Calu3 (cell line): ENCODE measurements around the gene SMURF2. TPM values are rescaled to one million over a fixed set of nuclear protein-coding genes. Genes with fewer than 3 reads are reported as not detected.

Experiments
- BruUV-seq: library from RNA; stranded (reverse); fragments of 400-500 nt; replicated peaks from 2 replicates; lab custom pipeline; 2021; lab: Mats Ljungman, UMichigan
- CTCF ChIA-PET: fragments of 300-600 bp; sonication (Branson Sonifier 250); formaldehyde crosslinking; loops from one replicate; lab custom pipeline; 2022; ENCODE audit warnings: antibody characterized with exemption; lab: Charles Lee
- DNase-seq: peaks from one replicate; pipeline ENCODE4 v3.0.0; 2022
- H3K27ac Mint-ChIP-seq: one replicate; pipeline ENCODE4 v1.8.0; 2022; ENCODE audit warnings: mixed read lengths; ENCODE audit not compliant: unreplicated experiment
- H3K27me3 Mint-ChIP-seq: one replicate; pipeline ENCODE4 v1.8.0; 2022; ENCODE audit warnings: mixed read lengths; ENCODE audit not compliant: unreplicated experiment
- H3K36me3 Mint-ChIP-seq: one replicate; pipeline ENCODE4 v1.8.0; 2022; ENCODE audit warnings: mild to moderate bottlenecking, moderate library complexity, mixed read lengths; ENCODE audit not compliant: insufficient read depth, unreplicated experiment
- H3K4me1 Mint-ChIP-seq: one replicate; pipeline ENCODE4 v1.8.0; 2022; ENCODE audit warnings: mild to moderate bottlenecking, low read depth, mixed read lengths; ENCODE audit not compliant: unreplicated experiment
- H3K4me3 Mint-ChIP-seq: one replicate; pipeline ENCODE4 v1.8.0; 2022; ENCODE audit warnings: mild to moderate bottlenecking, low read depth, moderate library complexity, mixed read lengths; ENCODE audit not compliant: unreplicated experiment
- H3K9me3 Mint-ChIP-seq: one replicate; pipeline ENCODE4 v1.8.0; 2022; ENCODE audit warnings: low read depth, mixed read lengths; ENCODE audit not compliant: unreplicated experiment
- CTCF ChIP-seq: fragments of 200-600 bp; IDR thresholded peaks from one replicate; pipeline ENCODE4 v1.8.0; 2022; ENCODE audit warnings: antibody characterized with exemption; ENCODE audit not compliant: unreplicated experiment
- intact Hi-C: fragments of 100-400 bp; cut with micrococcal nuclease; formaldehyde crosslinking; loops from one replicate; pipeline ENCODE4 v1.10.0; 2022; ENCODE audit not compliant: unreplicated experiment
- total RNA-seq: library from RNA; stranded (reverse); gene quantifications from 2 replicates; pipeline ENCODE4 v1.2.3, GENCODE V29; 2022

Gene SMURF2
- total RNA-seq, 1 experiment from 2014 or later = 18.8 TPM

GRCh38 chr17:64536913-64537312 lies 125.2 kb downstream of the SMURF2 start:
- Mint-ChIP-seq H3K4me1 (no peaks in the 10 kb centered on the region), H3K4me3 (no peak overlapping the region), H3K27me3 (no peaks in the 10 kb centered on the region), H3K9me3 (no peaks in the 10 kb centered on the region), H3K36me3 (peaks cover 47% of the 10 kb centered on the region), H3K27ac (no peak overlapping the region)
- no TSS peak for BruUV-seq
- no peak for DNase-seq
- intact Hi-C loops = no loop called here
- CTCF ChIA-PET = no interaction called here
- no peak for TF ChIP-seq CTCF

GRCh38 chr17:64535357-64535756 lies 126.8 kb downstream of the SMURF2 start:
- no peak overlapping the region for H3K27ac Mint-ChIP-seq
- H3K27me3 Mint-ChIP-seq = no peaks in the 10 kb centered on the region
- H3K36me3 Mint-ChIP-seq = peaks cover 59% of the 10 kb centered on the region
- intact Hi-C loops = no loop called here
- no TSS peak for BruUV-seq
- CTCF ChIA-PET = no interaction called here
- no peaks in the 10 kb centered on the region for H3K4me1 Mint-ChIP-seq
- no peak for DNase-seq
- no peaks in the 10 kb centered on the region for H3K9me3 Mint-ChIP-seq
- TF ChIP-seq CTCF = no peak
- H3K4me3 Mint-ChIP-seq = no peak overlapping the region

GRCh38 chr17:64534187-64534586 lies 127.9 kb downstream of the SMURF2 start:
- intact Hi-C loops = no loop called here
- CTCF ChIA-PET = no interaction called here
- no peak overlapping the region for H3K4me3 Mint-ChIP-seq
- H3K27me3 Mint-ChIP-seq = no peaks in the 10 kb centered on the region
- H3K36me3 Mint-ChIP-seq = peaks cover 70% of the 10 kb centered on the region
- H3K9me3 Mint-ChIP-seq = no peaks in the 10 kb centered on the region
- no TSS peak for BruUV-seq
- H3K4me1 Mint-ChIP-seq = no peaks in the 10 kb centered on the region
- H3K27ac Mint-ChIP-seq = no peak overlapping the region
- peak; percentile 11 for DNase-seq
- no peak for TF ChIP-seq CTCF

GRCh38 chr17:64533784-64534183 lies 128.3 kb downstream of the SMURF2 start:
- H3K36me3 Mint-ChIP-seq = peaks cover 72% of the 10 kb centered on the region
- H3K4me3 Mint-ChIP-seq = no peak overlapping the region
- no peak for DNase-seq
- intact Hi-C loops = no loop called here
- CTCF ChIA-PET = no interaction called here
- H3K27ac Mint-ChIP-seq = no peak overlapping the region
- no peaks in the 10 kb centered on the region for H3K4me1 Mint-ChIP-seq
- no peak for TF ChIP-seq CTCF
- no peaks in the 10 kb centered on the region for H3K27me3 Mint-ChIP-seq
- no TSS peak for BruUV-seq
- H3K9me3 Mint-ChIP-seq = no peaks in the 10 kb centered on the region
